Suprapubic skin (tissue), 4 donors: Measurements from ENCODE around the gene BZW2.

ENCODE experiments used
- EP300 ChIP-seq: sonication (generic); formaldehyde crosslinking; IDR thresholded peaks from one replicate; pipeline ENCODE4 v1.6.1; 2017; ENCODE audit warnings: antibody characterized with exemption
- POLR2A ChIP-seq, 2 donors: fragments of 450-650 bp; IDR thresholded peaks; one replicate each; pipeline ENCODE4 v1.6.1; 2017; ENCODE audit warnings: antibody characterized with exemption in 2 of 2, mild to moderate bottlenecking in 2 of 2, moderate library complexity in 2 of 2
- POLR2AphosphoS5 ChIP-seq, 3 donors: sonication (generic); formaldehyde crosslinking; IDR thresholded peaks; one replicate each; pipeline ENCODE4 v1.6.1; 2017; ENCODE audit warnings: antibody characterized with exemption in 3 of 3
- TF ChIP-seq, protein P1 (sequence below), 2 donors: fragments of 200-600 bp in 1 of 2; fragments of 450-650 bp in 1 of 2; sonication (generic) in 1 of 2; IDR thresholded peaks; one replicate each; pipeline ENCODE4 v1.5.1; 2016 to 2019; ENCODE audit warnings: antibody characterized with exemption in 2 of 2, mild to moderate bottlenecking in 1 of 2, moderate library complexity in 1 of 2

DNA sequence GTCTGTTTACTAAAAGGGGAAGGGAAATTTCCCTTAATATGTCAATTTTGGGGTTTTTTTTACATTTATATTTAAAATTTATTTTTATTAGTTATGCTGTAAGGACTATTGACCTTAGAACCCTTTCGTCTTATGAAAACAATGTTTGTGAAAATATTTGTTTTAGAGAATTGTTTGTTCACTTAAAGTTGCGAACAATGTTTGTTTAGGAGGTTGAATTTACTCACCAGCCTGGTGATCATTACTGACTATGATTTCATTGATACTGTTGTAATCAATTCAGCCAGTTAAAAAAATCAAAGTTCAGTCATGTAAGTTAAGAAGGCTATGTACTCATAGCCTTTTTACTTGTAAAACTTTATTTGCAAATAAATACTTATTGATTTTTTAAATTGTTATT is 80.2 kb downstream of the BZW2 start:
- TF ChIP-seq POLR2A (IDR thresholded peaks at IDR 0.05) (no peak), POLR2AphosphoS5 (IDR thresholded peaks at IDR 0.05) (no peak), EP300 (no peak)
- TF ChIP-seq, protein P1, sequence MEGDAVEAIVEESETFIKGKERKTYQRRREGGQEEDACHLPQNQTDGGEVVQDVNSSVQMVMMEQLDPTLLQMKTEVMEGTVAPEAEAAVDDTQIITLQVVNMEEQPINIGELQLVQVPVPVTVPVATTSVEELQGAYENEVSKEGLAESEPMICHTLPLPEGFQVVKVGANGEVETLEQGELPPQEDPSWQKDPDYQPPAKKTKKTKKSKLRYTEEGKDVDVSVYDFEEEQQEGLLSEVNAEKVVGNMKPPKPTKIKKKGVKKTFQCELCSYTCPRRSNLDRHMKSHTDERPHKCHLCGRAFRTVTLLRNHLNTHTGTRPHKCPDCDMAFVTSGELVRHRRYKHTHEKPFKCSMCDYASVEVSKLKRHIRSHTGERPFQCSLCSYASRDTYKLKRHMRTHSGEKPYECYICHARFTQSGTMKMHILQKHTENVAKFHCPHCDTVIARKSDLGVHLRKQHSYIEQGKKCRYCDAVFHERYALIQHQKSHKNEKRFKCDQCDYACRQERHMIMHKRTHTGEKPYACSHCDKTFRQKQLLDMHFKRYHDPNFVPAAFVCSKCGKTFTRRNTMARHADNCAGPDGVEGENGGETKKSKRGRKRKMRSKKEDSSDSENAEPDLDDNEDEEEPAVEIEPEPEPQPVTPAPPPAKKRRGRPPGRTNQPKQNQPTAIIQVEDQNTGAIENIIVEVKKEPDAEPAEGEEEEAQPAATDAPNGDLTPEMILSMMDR (IDR thresholded peaks at IDR 0.05) = no peak
